KBM-7 (cell line): ENCODE results near the gene FTMT.
"Not testable (repeated sequence)": the region's sequence is repeated elsewhere in the genome, so short reads cannot be mapped to it uniquely, and the experiment has no call there.

Source experiments
- DNase-seq: peaks from one replicate; pipeline ENCODE4 v3.0.0-alpha.2; 2015
- in situ Hi-C: fragments of 300-500 bp; cut with MboI; formaldehyde crosslinking; loops from 2 replicates; pipeline ENCODE4 v1.14.3; 2020; ENCODE audit warnings: low sequenced_read_pairs, low pct_unique_long_range_greater_than_20kb, mixed read lengths

FTMT gene

GRCh38 chr5:121851643-121852574 lies at the start of gene FTMT:
Gene FTMT, plus strand, starts transcription at chr5:121851882. Its CDS starts 82 bp downstream, at chr5:121851964.
- in situ Hi-C loops, result no loop called here
- no peak for DNase-seq

GRCh38 chr5:121805251-121805650 lies 46.4 kb upstream of the FTMT start:
- in situ Hi-C loops, DNase-seq: not testable (repeated sequence)

- in situ Hi-C loops, result no loop called here
- no peak for DNase-seq
Observed at GRCh38 chr5:121805911-121806310, 45.8 kb upstream of the FTMT start.

- no peak for DNase-seq
- in situ Hi-C loops, result no loop called here
Observed at GRCh38 chr5:121816164-121816563, 35.5 kb upstream of the FTMT start.

- in situ Hi-C loops, result no loop called here
- no peak for DNase-seq
Observed at GRCh38 chr5:121819682-121820261, 31.9 kb upstream of the FTMT start.

- in situ Hi-C loops, result no loop called here
- no peak for DNase-seq
Observed at GRCh38 chr5:121833617-121834016, 18.1 kb upstream of the FTMT start.

GRCh38 chr5:121834021-121834420 lies 17.7 kb upstream of the FTMT start:
- in situ Hi-C loops, result no loop called here
- DNase-seq, result no peak

GRCh38 chr5:121841892-121842291 lies 9.8 kb upstream of the FTMT start:
- no peak for DNase-seq

GRCh38 chr5:121850272-121850671 lies 1.4 kb upstream of the FTMT start:
- in situ Hi-C loops, result no loop called here

More at GRCh38 chr5:121841892-121842291, 9.8 kb upstream of the FTMT start:
- in situ Hi-C loops, result no loop called here

GRCh38 chr5:121853850-121854249 lies 2.2 kb downstream of the FTMT start:
- DNase-seq, result no peak
- in situ Hi-C loops, result no loop called here

More at GRCh38 chr5:121850272-121850671, 1.4 kb upstream of the FTMT start:
- DNase-seq, result no peak

- DNase-seq, result no peak
- in situ Hi-C loops, result no loop called here
Observed at GRCh38 chr5:121862801-121863200, 11.1 kb downstream of the FTMT start.

GRCh38 chr5:121863753-121864285 lies 12.1 kb downstream of the FTMT start:
- no peak for DNase-seq
- in situ Hi-C loops, result no loop called here

- in situ Hi-C loops, result no loop called here
- DNase-seq, result no peak
Observed at GRCh38 chr5:121867403-121867802, 15.7 kb downstream of the FTMT start.

GRCh38 chr5:121870489-121870888 lies 18.8 kb downstream of the FTMT start:
- in situ Hi-C loops, result no loop called here

GRCh38 chr5:121872856-121873255 lies 21.2 kb downstream of the FTMT start:
- in situ Hi-C loops, result no loop called here
- no peak for DNase-seq

More at GRCh38 chr5:121870489-121870888, 18.8 kb downstream of the FTMT start:
- peak; percentile 4 for DNase-seq

- DNase-seq, result no peak
- in situ Hi-C loops, result no loop called here
Observed at GRCh38 chr5:121873409-121873808, 21.7 kb downstream of the FTMT start.

- in situ Hi-C loops, result no loop called here
- DNase-seq, result no peak
Observed at GRCh38 chr5:121885630-121886029, 33.9 kb downstream of the FTMT start.

GRCh38 chr5:121887727-121888126 lies 36.0 kb downstream of the FTMT start:
- in situ Hi-C loops, result no loop called here

GRCh38 chr5:121890297-121890858 lies 38.7 kb downstream of the FTMT start:
- in situ Hi-C loops, result no loop called here
- DNase-seq, result no peak

More at GRCh38 chr5:121887727-121888126, 36.0 kb downstream of the FTMT start:
- no peak for DNase-seq

- no peak for DNase-seq
- in situ Hi-C loops, result no loop called here
Observed at GRCh38 chr5:121897341-121897740, 45.7 kb downstream of the FTMT start.
